Naive thymus-derived CD4-positive, alpha-beta T cell (primary cell): ENCODE measurements around the gene STAC3. TPM values are rescaled to one million over a fixed set of nuclear protein-coding genes. Genes with fewer than 3 reads are reported as not detected.

Experiments
- ATAC-seq: fragments of 150-1000 bp; cut with Tn5 transposase; 2 replicates; pipeline ENCODE4 v1.10.0; 2021; ENCODE audit warnings: mild to moderate bottlenecking, moderate library complexity
- CTCF ChIA-PET: fragments of 350-600 bp; sonication (Branson Sonifier 250); formaldehyde crosslinking; loops from one replicate; lab custom pipeline; 2021; ENCODE audit warnings: antibody characterized with exemption; lab: Charles Lee
- POLR2A ChIA-PET: fragments of 350-600 bp; sonication (Branson Sonifier 250); formaldehyde crosslinking; loops from one replicate; lab custom pipeline; 2021; ENCODE audit warnings: antibody characterized with exemption, inconsistent platforms; lab: Charles Lee
- DNase-seq, 9 donors: peaks; one replicate each; pipeline versions ENCODE4 v3.0.0 to v3.0.0-alpha.2; 2020 to 2022; ENCODE audit warnings: mixed read lengths in 1 of 9
- H3K27ac ChIP-seq: one replicate; pipeline ENCODE4 v1.7.0; 2013; ENCODE audit warnings: mild to moderate bottlenecking, low read depth, low read length, moderate library complexity
- H3K27me3 ChIP-seq, 2 donors: one replicate each; pipeline ENCODE4 v1.7.0; 2013; ENCODE audit warnings: low read length in 2 of 2, mild to moderate bottlenecking in 2 of 2, moderate library complexity in 2 of 2; ENCODE audit not compliant: control insufficient read depth in 2 of 2, insufficient read depth in 2 of 2
- H3K36me3 ChIP-seq, 3 experiments: 1 replicate in 2 of 3; 2 replicates in 1 of 3; pipeline ENCODE4 v1.7.0; 2013; ENCODE audit warnings: low read length in 3 of 3, mild to moderate bottlenecking in 3 of 3, moderate library complexity in 1 of 3; ENCODE audit not compliant: insufficient read depth in 3 of 3, control insufficient read depth in 2 of 3
- H3K4me1 ChIP-seq, 2 donors: one replicate each; pipeline ENCODE4 v1.7.0; 2013; ENCODE audit warnings: low read length in 2 of 2, mild to moderate bottlenecking in 2 of 2, moderate library complexity in 1 of 2; ENCODE audit not compliant: control insufficient read depth in 2 of 2, insufficient read depth in 2 of 2
- H3K4me3 ChIP-seq: 2 replicates; pipeline ENCODE4 v1.7.0; 2013; ENCODE audit warnings: mild to moderate bottlenecking, low read length
- H3K9me3 ChIP-seq, 3 experiments: 1 replicate in 2 of 3; 2 replicates in 1 of 3; pipeline ENCODE4 v1.7.0; 2013; ENCODE audit warnings: low read length in 3 of 3; ENCODE audit not compliant: control insufficient read depth in 2 of 3
- H3K27ac Mint-ChIP-seq, 9 donors: one replicate each; pipeline ENCODE4 v1.8.0; 2020 to 2022; ENCODE audit warnings: mixed read lengths in 9 of 9, mild to moderate bottlenecking in 8 of 9, moderate library complexity in 5 of 9, inconsistent platforms in 2 of 9
- H3K27me3 Mint-ChIP-seq, 5 donors: one replicate each; pipeline ENCODE4 v1.8.0; 2021 to 2022; ENCODE audit warnings: mixed read lengths in 5 of 5, mild to moderate bottlenecking in 1 of 5
- H3K36me3 Mint-ChIP-seq, 5 donors: one replicate each; pipeline ENCODE4 v1.8.0; 2020 to 2022; ENCODE audit warnings: mixed read lengths in 5 of 5, mild to moderate bottlenecking in 3 of 5, inconsistent platforms in 1 of 5
- H3K4me1 Mint-ChIP-seq, 7 donors: one replicate each; pipeline ENCODE4 v1.8.0; 2020 to 2022; ENCODE audit warnings: mixed read lengths in 7 of 7, mild to moderate bottlenecking in 3 of 7, inconsistent platforms in 1 of 7
- H3K4me3 Mint-ChIP-seq, 10 donors: one replicate each; pipeline ENCODE4 v1.8.0; 2020 to 2022; ENCODE audit warnings: mild to moderate bottlenecking in 10 of 10, mixed read lengths in 10 of 10, moderate library complexity in 6 of 10, inconsistent platforms in 2 of 10
- H3K9me3 Mint-ChIP-seq, 11 donors: one replicate each; pipeline ENCODE4 v1.8.0; 2020 to 2022; ENCODE audit warnings: mixed read lengths in 11 of 11, mild to moderate bottlenecking in 4 of 11, inconsistent platforms in 1 of 11, moderate library complexity in 1 of 11
- intact Hi-C, 2 donors: fragments of 100-400 bp; cut with micrococcal nuclease; formaldehyde crosslinking; loops; one replicate each; pipeline ENCODE4 v1.15.1; 2023
- polyA plus RNA-seq, 2 donors: library from polyadenylated mRNA; unstranded; fragments of 300-500 nt; fragmentation: Illumina TruSeq; gene quantifications; one replicate each; pipeline ENCODE4 v1.2.3, GENCODE V29; 2021
- total RNA-seq, 6 experiments: library from RNA in 5 of 6; stranded (reverse) in 5 of 6; gene quantifications; 1 replicate in 5 of 6; 2 replicates in 1 of 6; pipeline ENCODE4 v1.2.3 and lab custom pipeline; 2021 to 2026

The STAC3 gene
- total and polyA plus RNA-seq, 7 experiments from 2014 or later, result 2.5 to 7.3 (median 5.6) TPM; not detected in 2

DNA sequence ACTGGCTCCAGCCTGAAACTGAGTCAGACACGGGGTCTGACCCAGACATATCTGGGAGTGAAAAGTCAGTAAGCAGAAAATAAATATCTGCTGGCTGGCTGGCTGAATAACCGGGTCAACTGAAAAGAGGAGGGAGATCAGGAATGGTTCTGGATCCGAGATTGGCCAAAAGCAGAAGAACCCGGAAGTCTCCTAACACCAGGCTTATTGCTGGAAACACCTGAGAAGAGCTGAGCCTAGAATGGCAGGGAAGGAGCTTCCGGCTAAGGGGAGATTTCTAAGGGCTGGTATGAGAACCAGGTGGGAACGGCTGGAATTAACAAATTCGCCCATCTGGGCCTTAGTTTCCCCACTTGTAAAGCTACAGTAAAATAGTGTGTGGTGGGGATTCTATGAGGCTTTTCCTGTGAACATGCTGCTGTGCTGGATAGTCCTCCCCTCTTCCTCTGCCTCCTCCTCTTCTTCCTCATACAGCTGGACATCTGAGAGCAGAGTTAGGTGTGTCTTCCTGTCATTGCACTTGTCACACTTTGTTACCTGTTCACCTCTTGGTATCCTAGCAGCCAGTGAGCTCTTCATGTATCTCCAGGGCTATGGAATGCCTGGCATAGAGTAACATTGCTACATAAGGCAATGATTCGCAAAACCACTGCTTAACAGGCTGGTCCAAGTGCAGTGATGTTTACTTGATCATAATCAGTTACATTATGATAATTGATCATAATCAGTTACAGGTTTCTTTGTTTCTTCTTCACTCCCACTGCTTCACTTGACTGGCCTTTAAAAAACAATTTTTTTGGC lies 23.5 kb downstream of the STAC3 start:
- H3K4me3 Mint-ChIP-seq, result peak overlapping the region in 4 of 10 donors; percentile 13 to 39 (median 30)
- H3K9me3 Mint-ChIP-seq, result peaks cover 0 to 5% (median 0%) of the 10 kb centered on the region in 11 donors
- ChIA-PET CTCF (interaction anchor here (1.4 to 11.7 kb wide), 3 partner anchors 13 to 168 kb away, joined by 3 to 148 read pairs (median 4); a partner anchor contains a TSS), POLR2A (interaction anchor here (0.7 to 9.4 kb wide), 4 partner anchors 13 to 380 kb away, joined by 3 to 79 read pairs (median 6); a partner anchor contains a TSS)
- peaks cover 38 to 69% (median 59%) of the 10 kb centered on the region in 7 donors for H3K4me1 Mint-ChIP-seq
- no peak for DNase-seq
- H3K36me3 ChIP-seq, result peaks cover 0 to 13% (median 0%) of the 10 kb centered on the region in 3 experiments
- peaks cover 6 to 35% of the 10 kb centered on the region in 2 donors for H3K27me3 ChIP-seq
- H3K4me1 ChIP-seq, result peaks cover 21 to 50% of the 10 kb centered on the region in 2 donors
- H3K4me3 ChIP-seq, result no peak overlapping the region
- H3K27ac Mint-ChIP-seq, result peak overlapping the region in 1 of 9 donors; percentile 34
- H3K36me3 Mint-ChIP-seq, result peaks cover 0 to 17% (median 0%) of the 10 kb centered on the region in 5 donors
- ATAC-seq, result no peak
- H3K27ac ChIP-seq, result no peak overlapping the region
- peaks cover 32 to 50% (median 44%) of the 10 kb centered on the region in 5 donors for H3K27me3 Mint-ChIP-seq
- no peaks in the 10 kb centered on the region for H3K9me3 ChIP-seq
- intact Hi-C loops, result loop anchor here in 1 of 2 donors (5.0 kb wide), 1 partner anchor 595 kb away; the partner anchor contains the start of gene BAZ2A

DNA sequence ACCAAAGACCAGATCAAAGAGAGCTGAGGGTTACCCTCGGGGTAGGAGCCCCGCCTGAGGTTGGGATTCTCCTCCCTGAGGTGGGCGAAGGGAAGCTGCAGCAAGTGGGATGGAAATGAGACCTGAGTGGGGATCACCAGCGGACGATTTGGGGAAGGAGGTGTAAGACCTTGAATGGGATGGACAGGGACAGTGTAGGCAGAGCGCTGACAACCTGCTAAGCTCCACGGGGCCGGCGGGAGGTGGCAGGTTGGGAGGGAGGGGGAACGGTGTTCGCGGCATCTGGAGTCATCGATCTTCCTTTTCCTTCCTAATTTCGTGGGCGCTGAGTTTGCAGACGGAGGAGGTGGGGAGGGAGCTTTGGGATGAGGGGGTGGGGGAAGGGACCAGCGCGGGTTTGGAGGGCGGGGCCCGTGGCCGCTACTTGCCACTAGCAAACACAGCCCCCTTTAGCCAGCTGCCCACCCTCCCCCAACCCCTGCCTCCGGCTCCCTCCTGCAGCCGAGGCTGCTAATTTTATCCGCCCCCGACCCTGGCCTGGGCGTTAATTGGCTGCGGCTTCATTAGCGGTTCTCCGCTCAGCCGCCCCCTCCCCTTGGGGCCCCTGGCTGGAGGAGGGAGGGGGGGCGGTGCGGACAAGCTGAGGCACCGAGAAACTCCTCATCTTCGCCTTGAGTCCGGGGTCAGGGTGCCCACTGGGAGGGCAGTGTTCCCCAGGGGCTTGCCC lies 24.2 kb downstream of the STAC3 start:
- DNase-seq (no peak), ATAC-seq (no peak)
- peaks cover 0 to 14% (median 0%) of the 10 kb centered on the region in 5 donors for H3K36me3 Mint-ChIP-seq
- H3K36me3 ChIP-seq, result peaks cover 0 to 6% (median 0%) of the 10 kb centered on the region in 3 experiments
- H3K27ac Mint-ChIP-seq, result peak overlapping the region in 2 of 9 donors; percentile 13 to 73
- ChIA-PET POLR2A (interaction anchor here (0.6 to 9.4 kb wide), 4 partner anchors 12 to 291 kb away, joined by 3 to 79 read pairs (median 3); a partner anchor contains a TSS), CTCF (interaction anchor here (0.5 to 11.7 kb wide), 5 partner anchors 13 to 574 kb away, joined by 3 to 148 read pairs (median 3); a partner anchor contains a TSS)
- H3K4me3 ChIP-seq, result no peak overlapping the region
- peaks cover 40 to 58% (median 52%) of the 10 kb centered on the region in 5 donors for H3K27me3 Mint-ChIP-seq
- intact Hi-C loops, result loop anchor here in 1 of 2 donors (5.0 kb wide), 1 partner anchor 594 kb away; the partner anchor contains the start of gene BAZ2A
- peaks cover 0 to 5% (median 0%) of the 10 kb centered on the region in 11 donors for H3K9me3 Mint-ChIP-seq
- H3K4me1 Mint-ChIP-seq, result peaks cover 41 to 74% (median 58%) of the 10 kb centered on the region in 7 donors
- H3K4me1 ChIP-seq, result peaks cover 21 to 50% of the 10 kb centered on the region in 2 donors
- H3K4me3 Mint-ChIP-seq, result peak overlapping the region in 9 of 10 donors; percentile 13 to 76 (median 68)
- no peak overlapping the region for H3K27ac ChIP-seq
- peaks cover 9 to 41% of the 10 kb centered on the region in 2 donors for H3K27me3 ChIP-seq
- H3K9me3 ChIP-seq, result no peaks in the 10 kb centered on the region

DNA sequence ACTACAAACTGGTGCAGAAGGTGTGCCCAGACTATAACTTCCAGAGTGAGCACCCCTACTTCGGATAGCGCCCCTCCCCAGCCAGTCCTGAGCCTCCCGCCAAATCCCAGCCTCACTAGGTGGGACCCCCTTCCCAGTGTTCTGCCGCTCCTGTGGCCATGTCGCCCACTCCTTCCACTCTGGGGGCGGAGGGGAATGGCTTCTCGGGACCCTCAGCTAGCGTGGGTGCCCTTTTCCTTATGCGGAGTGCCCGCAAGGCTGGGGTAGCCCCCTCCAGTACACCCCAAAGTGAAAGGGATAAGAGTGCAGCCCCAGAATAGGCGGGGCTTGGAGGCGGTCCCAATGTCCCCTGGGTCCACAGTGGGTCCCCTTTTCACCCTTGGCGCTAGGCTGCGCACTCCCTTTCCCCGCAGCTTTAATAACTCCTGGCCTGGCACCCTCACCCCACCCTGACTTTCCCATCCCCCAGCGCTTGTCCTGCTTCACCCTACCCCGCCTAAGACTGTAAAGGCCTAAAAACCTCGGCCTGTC lies 25.2 kb downstream of the STAC3 start:
- H3K4me1 ChIP-seq, result peaks cover 16 to 45% of the 10 kb centered on the region in 2 donors
- peaks cover 48 to 68% (median 62%) of the 10 kb centered on the region in 5 donors for H3K27me3 Mint-ChIP-seq
- ATAC-seq, result no peak

DNA sequence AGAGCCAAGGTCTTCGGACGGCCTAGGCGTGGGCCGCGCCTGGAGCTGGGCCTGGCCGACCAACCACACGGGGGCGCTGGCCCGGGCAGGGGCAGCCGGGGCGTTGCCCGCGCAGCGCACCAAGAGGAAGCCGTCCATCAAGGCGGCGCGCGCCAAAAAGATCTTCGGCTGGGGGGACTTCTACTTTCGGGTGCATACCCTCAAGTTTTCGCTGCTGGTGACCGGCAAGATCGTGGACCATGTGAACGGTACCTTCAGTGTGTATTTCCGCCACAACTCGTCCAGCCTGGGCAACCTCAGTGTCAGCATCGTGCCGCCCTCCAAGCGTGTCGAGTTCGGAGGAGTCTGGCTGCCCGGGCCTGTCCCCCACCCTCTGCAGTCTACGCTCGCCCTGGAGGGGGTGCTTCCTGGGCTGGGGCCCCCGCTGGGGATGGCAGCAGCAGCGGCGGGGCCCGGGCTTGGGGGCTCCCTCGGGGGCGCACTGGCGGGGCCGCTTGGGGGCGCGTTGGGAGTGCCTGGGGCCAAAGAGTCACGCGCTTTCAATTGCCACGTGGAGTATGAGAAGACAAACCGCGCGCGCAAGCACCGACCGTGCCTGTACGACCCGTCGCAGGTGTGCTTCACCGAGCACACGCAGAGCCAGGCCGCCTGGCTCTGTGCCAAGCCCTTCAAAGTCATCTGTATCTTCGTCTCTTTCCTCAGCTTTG lies 25.9 kb downstream of the STAC3 start:
- peaks cover 41 to 72% (median 55%) of the 10 kb centered on the region in 7 donors for H3K4me1 Mint-ChIP-seq
- Histone ChIP-seq H3K4me1 (peaks cover 10 to 39% of the 10 kb centered on the region in 2 donors), H3K27ac (no peak overlapping the region), H3K9me3 (no peaks in the 10 kb centered on the region), H3K4me3 (no peak overlapping the region), H3K36me3 (no peaks in the 10 kb centered on the region), H3K27me3 (peaks cover 17 to 54% of the 10 kb centered on the region in 2 donors)
- H3K27ac Mint-ChIP-seq, result peak overlapping the region in 3 of 9 donors; percentile 33 to 67 (median 59)
- peaks cover 0 to 7% (median 0%) of the 10 kb centered on the region in 5 donors for H3K36me3 Mint-ChIP-seq
- POLR2A ChIA-PET, result interaction anchor here (0.6 to 9.4 kb wide), 3 partner anchors 8 to 15 kb away, joined by 3 to 79 read pairs (median 3); a partner anchor contains a TSS
- peak overlapping the region; percentile 28 to 73 (median 68) for H3K4me3 Mint-ChIP-seq
- intact Hi-C loops, result loop anchor here (1.0 to 5.0 kb wide), 3 partner anchors 8 to 593 kb away; partner anchors contain the start of gene BAZ2A (in 1 of the 2)
- peaks cover 0 to 5% (median 0%) of the 10 kb centered on the region in 11 donors for H3K9me3 Mint-ChIP-seq
- peak in 8 of 9 donors; percentile 63 to 82 (median 74) for DNase-seq
- CTCF ChIA-PET, result interaction anchor here (0.5 to 11.7 kb wide), 3 partner anchors 11 to 113 kb away, joined by 3 to 148 read pairs (median 20); a partner anchor contains a TSS
- peak; percentile 72 for ATAC-seq
- peaks cover 51 to 72% (median 66%) of the 10 kb centered on the region in 5 donors for H3K27me3 Mint-ChIP-seq

More for the DNA sequence above, 25.2 kb downstream of the STAC3 start:
- H3K36me3 ChIP-seq, result no peaks in the 10 kb centered on the region
- peak overlapping the region in 3 of 9 donors; percentile 33 to 67 (median 59) for H3K27ac Mint-ChIP-seq
- H3K4me3 Mint-ChIP-seq, result peak overlapping the region in 9 of 10 donors; percentile 28 to 73 (median 66)
- ChIA-PET CTCF (interaction anchor here (0.5 to 11.7 kb wide), 3 partner anchors 12 to 575 kb away, joined by 3 to 148 read pairs (median 20); a partner anchor contains a TSS), POLR2A (interaction anchor here (0.6 to 9.4 kb wide), 3 partner anchors 9 to 15 kb away, joined by 3 to 79 read pairs (median 3); a partner anchor contains a TSS)
- no peak overlapping the region for H3K4me3 ChIP-seq
- H3K9me3 ChIP-seq, result no peaks in the 10 kb centered on the region
- H3K4me1 Mint-ChIP-seq, result peaks cover 45 to 75% (median 58%) of the 10 kb centered on the region in 7 donors
- intact Hi-C loops, result loop anchor here (1.0 to 5.0 kb wide), 3 partner anchors 8 to 593 kb away; partner anchors contain the start of gene BAZ2A (in 1 of the 2)
- peaks cover 0 to 13% (median 0%) of the 10 kb centered on the region in 5 donors for H3K36me3 Mint-ChIP-seq
- H3K27me3 ChIP-seq, result peaks cover 14 to 51% of the 10 kb centered on the region in 2 donors
- no peak overlapping the region for H3K27ac ChIP-seq
- no peak for DNase-seq
- peaks cover 0 to 5% (median 0%) of the 10 kb centered on the region in 11 donors for H3K9me3 Mint-ChIP-seq

DNA sequence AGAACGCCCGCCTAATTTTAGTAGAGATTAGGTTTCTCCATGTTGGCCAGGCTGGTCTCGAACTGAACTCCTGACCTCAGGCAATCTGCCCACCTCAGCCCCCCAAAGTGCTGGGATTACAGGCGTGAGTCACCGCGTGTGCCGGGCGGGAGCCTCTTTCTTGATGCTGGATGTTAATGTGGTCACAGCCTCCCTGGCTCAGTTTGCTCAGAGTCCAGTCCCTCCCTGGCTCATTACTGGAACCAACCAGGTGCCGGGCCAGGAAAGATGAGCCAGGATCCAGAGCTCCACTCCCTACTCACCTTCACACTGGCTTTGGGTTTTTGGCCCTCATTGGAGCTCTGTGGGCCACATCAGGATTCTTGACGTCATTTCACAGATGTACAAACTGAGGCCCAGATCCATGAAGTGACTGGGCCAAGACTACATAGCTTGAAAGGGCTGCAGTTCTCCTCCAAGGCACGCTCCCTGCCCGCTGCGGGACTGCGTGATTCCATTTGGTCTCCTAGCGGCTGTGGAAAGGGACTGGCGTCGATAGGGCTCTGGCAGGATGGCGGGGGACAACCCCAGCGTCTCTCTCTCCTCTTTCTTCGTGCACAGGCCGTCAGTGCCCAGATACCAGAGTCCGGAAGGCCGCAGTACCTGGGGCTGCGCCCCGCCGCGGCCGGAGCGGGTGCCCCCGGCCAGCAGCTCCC lies 26.6 kb downstream of the STAC3 start:
- Mint-ChIP-seq H3K9me3 (peaks cover 0 to 5% (median 0%) of the 10 kb centered on the region in 11 donors), H3K36me3 (peaks cover 0 to 2% (median 0%) of the 10 kb centered on the region in 5 donors), H3K4me1 (peaks cover 34 to 70% (median 54%) of the 10 kb centered on the region in 7 donors), H3K27me3 (peaks cover 57 to 78% (median 72%) of the 10 kb centered on the region in 5 donors), H3K27ac (peak overlapping the region in 1 of 9 donors; percentile 48), H3K4me3 (peak overlapping the region in 3 of 10 donors; percentile 28 to 73 (median 68))
- ATAC-seq, result no peak
- peaks cover 17 to 60% of the 10 kb centered on the region in 2 donors for H3K27me3 ChIP-seq
- POLR2A ChIA-PET, result interaction anchor here (0.9 to 9.4 kb wide), 3 partner anchors 8 to 16 kb away, joined by 3 to 79 read pairs (median 3); a partner anchor contains a TSS
- H3K9me3 ChIP-seq, result no peaks in the 10 kb centered on the region
- H3K4me3 ChIP-seq, result no peak overlapping the region
- no peaks in the 10 kb centered on the region for H3K36me3 ChIP-seq
- H3K27ac ChIP-seq, result no peak overlapping the region
- peaks cover 8 to 35% of the 10 kb centered on the region in 2 donors for H3K4me1 ChIP-seq
- no peak for DNase-seq
- intact Hi-C loops, result loop anchor here (2.0 kb wide), 1 partner anchor 14 kb away; no protein-coding TSS in a partner anchor
- CTCF ChIA-PET, result interaction anchor here (0.5 to 11.7 kb wide), 3 partner anchors 10 to 112 kb away, joined by 3 to 148 read pairs (median 20); a partner anchor contains a TSS
